SK-N-SH treated with all-trans-retinoic acid at 6 μM for 48 hours (cell line): ENCODE results near the gene UNC80.

Experiments
- ATAC-seq: fragments of 200-7000 bp; cut with Tn5 transposase; 3 replicates; pipeline ENCODE4 v1.9.1; 2020; ENCODE audit warnings: mild to moderate bottlenecking, moderate library complexity
- ARNTL ChIP-seq: fragments of 450-650 bp; formaldehyde crosslinking; IDR thresholded peaks from 2 replicates; pipeline ENCODE4 v1.5.0; 2020; ENCODE audit warnings: low read depth, mild to moderate bottlenecking, moderate library complexity, borderline replicate concordance
- BACH2 ChIP-seq: fragments of 250-450 bp; sonication (Bioruptor Pico); IDR thresholded peaks from 2 replicates; pipeline ENCODE4 v1.9.0; 2021; ENCODE audit warnings: mild to moderate bottlenecking, borderline replicate concordance
- CSDC2 ChIP-seq: fragments of 250-450 bp; sonication (Bioruptor Pico); IDR thresholded peaks from 2 replicates; pipeline ENCODE4 v1.5.0; 2020; ENCODE audit warnings: mild to moderate bottlenecking, moderate library complexity
- CSRNP3 ChIP-seq: fragments of 250-450 bp; sonication (Bioruptor Pico); IDR thresholded peaks from 2 replicates; pipeline ENCODE4 v1.5.1; 2021; ENCODE audit warnings: mild to moderate bottlenecking, moderate library complexity
- ESRRG ChIP-seq: fragments of 250-450 bp; sonication (Bioruptor Pico); IDR thresholded peaks from 2 replicates; pipeline ENCODE4 v1.6.1; 2021; ENCODE audit warnings: mild to moderate bottlenecking
- OSR1 ChIP-seq: fragments of 250-450 bp; sonication (Bioruptor Pico); IDR thresholded peaks from 2 replicates; pipeline ENCODE4 v1.8.0; 2022; ENCODE audit warnings: moderate library complexity, mild to moderate bottlenecking, inconsistent platforms
- PPARA ChIP-seq: fragments of 250-450 bp; sonication (Bioruptor Pico); IDR thresholded peaks from 2 replicates; pipeline ENCODE4 v1.5.0; 2020; ENCODE audit warnings: mild to moderate bottlenecking, borderline replicate concordance
- RARB ChIP-seq: fragments of 250-450 bp; sonication (Bioruptor Pico); IDR thresholded peaks from 2 replicates; pipeline ENCODE4 v1.8.0; 2021; ENCODE audit warnings: mild to moderate bottlenecking, moderate library complexity
- SNAI2 ChIP-seq: fragments of 250-450 bp; sonication (Bioruptor Pico); IDR thresholded peaks from 2 replicates; pipeline ENCODE4 v1.5.0; 2020; ENCODE audit warnings: mild to moderate bottlenecking, moderate library complexity
- TCF4 ChIP-seq: fragments of 250-450 bp; sonication (Bioruptor Pico); IDR thresholded peaks from 2 replicates; pipeline ENCODE4 v1.8.0; 2021; ENCODE audit warnings: mild to moderate bottlenecking, moderate library complexity, borderline replicate concordance
- TOX ChIP-seq: fragments of 250-450 bp; sonication (Bioruptor Pico); IDR thresholded peaks from 2 replicates; pipeline ENCODE4 v1.8.0; 2021; ENCODE audit warnings: mild to moderate bottlenecking, moderate library complexity, borderline replicate concordance
- TSHZ2 ChIP-seq: fragments of 250-450 bp; sonication (Bioruptor Pico); IDR thresholded peaks from 2 replicates; pipeline ENCODE4 v1.5.0; 2020; ENCODE audit warnings: mild to moderate bottlenecking, moderate library complexity
- ZC3H10 ChIP-seq: fragments of 250-450 bp; sonication (Bioruptor Pico); IDR thresholded peaks from 2 replicates; pipeline ENCODE4 v1.5.1; 2021; ENCODE audit warnings: mild to moderate bottlenecking, moderate library complexity
- ZFP3 ChIP-seq: fragments of 250-450 bp; sonication (Bioruptor Pico); IDR thresholded peaks from 2 replicates; pipeline ENCODE4 v1.5.0; 2020; ENCODE audit warnings: mild to moderate bottlenecking, moderate library complexity
- ZFP30 ChIP-seq: fragments of 450-650 bp; formaldehyde crosslinking; IDR thresholded peaks from 2 replicates; pipeline ENCODE4 v1.5.0; 2022; ENCODE audit warnings: mild to moderate bottlenecking, moderate library complexity
- ZNF565 ChIP-seq: fragments of 450-650 bp; formaldehyde crosslinking; conservative IDR thresholded peaks from 2 replicates; pipeline ENCODE4 v1.5.0; 2020; ENCODE audit warnings: low read depth, mild to moderate bottlenecking, moderate library complexity
- ZNF70 ChIP-seq: fragments of 450-650 bp; formaldehyde crosslinking; IDR thresholded peaks from 2 replicates; pipeline ENCODE4 v1.5.0; 2020; ENCODE audit warnings: mild to moderate bottlenecking, moderate library complexity
- ZNF8 ChIP-seq: fragments of 450-650 bp; formaldehyde crosslinking; IDR thresholded peaks from 2 replicates; pipeline ENCODE4 v1.5.0; 2020; ENCODE audit warnings: mild to moderate bottlenecking, moderate library complexity
- TF ChIP-seq, protein P1 (sequence below): fragments of 250-450 bp; sonication (Bioruptor Pico); IDR thresholded peaks from 2 replicates; pipeline ENCODE4 v1.5.1; 2020; ENCODE audit warnings: low read depth, mild to moderate bottlenecking, moderate library complexity
- TF ChIP-seq, protein P2 (sequence below): fragments of 250-450 bp; sonication (Bioruptor Pico); IDR thresholded peaks from 2 replicates; pipeline ENCODE4 v1.8.0; 2021; ENCODE audit warnings: low read depth, mild to moderate bottlenecking, moderate library complexity, borderline replicate concordance
- TF ChIP-seq, protein P3 (sequence below): fragments of 250-450 bp; sonication (Bioruptor Pico); IDR thresholded peaks from 2 replicates; pipeline ENCODE4 v1.8.0; 2020; ENCODE audit warnings: mild to moderate bottlenecking, moderate library complexity, borderline replicate concordance

The UNC80 gene

GRCh38 chr2:209830722-209831465 lies 59.3 kb downstream of the UNC80 start:
- ATAC-seq, result no peak
- TF ChIP-seq TOX (CRISPR knock-in tag) (no peak), SNAI2 (CRISPR knock-in tag) (no peak), TCF4 (no peak), ZNF565 (CRISPR knock-in tag) (no peak), CSRNP3 (no peak), ARNTL (CRISPR knock-in tag) (no peak), ZNF70 (CRISPR knock-in tag) (no peak), CSDC2 (no peak), PPARA (no peak), OSR1 (no peak), ZFP30 (CRISPR knock-in tag) (no peak), RARB (CRISPR knock-in tag) (no peak), ZC3H10 (CRISPR knock-in tag) (no peak), TSHZ2 (no peak), BACH2 (CRISPR knock-in tag) (no peak), ZFP3 (CRISPR knock-in tag) (no peak)
- TF ChIP-seq, protein P1, sequence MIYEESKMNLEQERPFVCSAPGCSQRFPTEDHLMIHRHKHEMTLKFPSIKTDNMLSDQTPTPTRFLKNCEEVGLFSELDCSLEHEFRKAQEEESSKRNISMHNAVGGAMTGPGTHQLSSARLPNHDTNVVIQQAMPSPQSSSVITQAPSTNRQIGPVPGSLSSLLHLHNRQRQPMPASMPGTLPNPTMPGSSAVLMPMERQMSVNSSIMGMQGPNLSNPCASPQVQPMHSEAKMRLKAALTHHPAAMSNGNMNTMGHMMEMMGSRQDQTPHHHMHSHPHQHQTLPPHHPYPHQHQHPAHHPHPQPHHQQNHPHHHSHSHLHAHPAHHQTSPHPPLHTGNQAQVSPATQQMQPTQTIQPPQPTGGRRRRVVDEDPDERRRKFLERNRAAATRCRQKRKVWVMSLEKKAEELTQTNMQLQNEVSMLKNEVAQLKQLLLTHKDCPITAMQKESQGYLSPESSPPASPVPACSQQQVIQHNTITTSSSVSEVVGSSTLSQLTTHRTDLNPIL (CRISPR knock-in tag), result no peak
- TF ChIP-seq, protein P2, sequence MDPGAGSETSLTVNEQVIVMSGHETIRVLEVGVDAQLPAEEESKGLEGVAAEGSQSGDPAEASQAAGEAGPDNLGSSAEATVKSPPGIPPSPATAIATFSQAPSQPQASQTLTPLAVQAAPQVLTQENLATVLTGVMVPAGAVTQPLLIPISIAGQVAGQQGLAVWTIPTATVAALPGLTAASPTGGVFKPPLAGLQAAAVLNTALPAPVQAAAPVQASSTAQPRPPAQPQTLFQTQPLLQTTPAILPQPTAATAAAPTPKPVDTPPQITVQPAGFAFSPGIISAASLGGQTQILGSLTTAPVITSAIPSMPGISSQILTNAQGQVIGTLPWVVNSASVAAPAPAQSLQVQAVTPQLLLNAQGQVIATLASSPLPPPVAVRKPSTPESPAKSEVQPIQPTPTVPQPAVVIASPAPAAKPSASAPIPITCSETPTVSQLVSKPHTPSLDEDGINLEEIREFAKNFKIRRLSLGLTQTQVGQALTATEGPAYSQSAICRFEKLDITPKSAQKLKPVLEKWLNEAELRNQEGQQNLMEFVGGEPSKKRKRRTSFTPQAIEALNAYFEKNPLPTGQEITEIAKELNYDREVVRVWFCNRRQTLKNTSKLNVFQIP, result no peak

DNA sequence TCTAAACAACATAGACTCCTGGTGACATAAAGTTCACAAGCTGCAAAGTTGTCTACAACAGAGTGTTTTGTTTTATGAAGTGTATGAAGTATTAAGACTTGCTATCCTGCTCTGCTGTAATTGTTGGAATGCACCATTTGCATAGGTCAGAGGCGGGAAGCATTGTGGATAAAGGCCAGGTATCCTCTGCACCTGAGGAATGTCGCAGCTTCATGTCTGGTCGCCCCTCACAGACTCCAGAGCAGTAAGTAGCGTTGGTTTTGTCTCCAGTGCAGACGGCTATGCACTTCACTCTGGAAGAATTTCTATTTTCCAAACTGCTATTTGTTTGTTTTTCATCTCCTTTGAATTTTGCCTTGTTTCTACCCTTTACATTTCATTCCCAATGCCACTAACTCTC lies 63.1 kb downstream of the UNC80 start:
- TF ChIP-seq ZNF565 (CRISPR knock-in tag), result no peak
- TF ChIP-seq, protein P3, sequence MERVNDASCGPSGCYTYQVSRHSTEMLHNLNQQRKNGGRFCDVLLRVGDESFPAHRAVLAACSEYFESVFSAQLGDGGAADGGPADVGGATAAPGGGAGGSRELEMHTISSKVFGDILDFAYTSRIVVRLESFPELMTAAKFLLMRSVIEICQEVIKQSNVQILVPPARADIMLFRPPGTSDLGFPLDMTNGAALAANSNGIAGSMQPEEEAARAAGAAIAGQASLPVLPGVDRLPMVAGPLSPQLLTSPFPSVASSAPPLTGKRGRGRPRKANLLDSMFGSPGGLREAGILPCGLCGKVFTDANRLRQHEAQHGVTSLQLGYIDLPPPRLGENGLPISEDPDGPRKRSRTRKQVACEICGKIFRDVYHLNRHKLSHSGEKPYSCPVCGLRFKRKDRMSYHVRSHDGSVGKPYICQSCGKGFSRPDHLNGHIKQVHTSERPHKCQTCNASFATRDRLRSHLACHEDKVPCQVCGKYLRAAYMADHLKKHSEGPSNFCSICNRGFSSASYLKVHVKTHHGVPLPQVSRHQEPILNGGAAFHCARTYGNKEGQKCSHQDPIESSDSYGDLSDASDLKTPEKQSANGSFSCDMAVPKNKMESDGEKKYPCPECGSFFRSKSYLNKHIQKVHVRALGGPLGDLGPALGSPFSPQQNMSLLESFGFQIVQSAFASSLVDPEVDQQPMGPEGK (CRISPR knock-in tag), result no peak
- ATAC-seq, result no peak

DNA sequence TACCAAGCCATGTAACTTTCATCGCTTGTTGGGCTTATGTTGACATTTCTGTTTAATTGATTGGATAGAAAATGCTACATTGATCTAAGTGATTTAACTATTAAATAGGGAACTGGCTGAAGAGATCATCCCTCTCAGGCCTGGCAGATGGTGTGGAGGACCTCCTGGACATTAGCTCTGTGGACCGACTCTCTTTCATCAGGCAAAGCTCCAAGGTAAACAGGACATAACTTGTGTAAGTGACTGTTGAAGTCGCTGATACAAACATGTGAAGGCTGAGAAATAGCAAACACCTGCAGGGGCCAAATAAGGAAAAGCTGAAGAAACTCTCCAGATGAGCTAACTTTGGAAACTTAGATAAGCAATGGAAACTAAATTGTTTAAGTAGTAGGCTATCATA lies 68.8 kb downstream of the UNC80 start:
- ATAC-seq, result no peak
- TF ChIP-seq ZNF8 (CRISPR knock-in tag) (no peak), CSRNP3 (no peak), TSHZ2 (no peak), ESRRG (CRISPR knock-in tag) (no peak), ZNF565 (CRISPR knock-in tag) (no peak), ARNTL (CRISPR knock-in tag) (no peak)
- TF ChIP-seq, protein P1 (CRISPR knock-in tag), result no peak
- TF ChIP-seq, protein P2, result no peak
